GM12878 (cell line): ENCODE measurements around the gene NKG7. TPM values are rescaled to one million over a fixed set of nuclear protein-coding genes. Genes with fewer than 3 reads are reported as not detected.

Source experiments
- ATAC-seq: fragments of 200-7000 bp; cut with Tn5 transposase; 3 replicates; pipeline ENCODE4 v1.9.1; 2020; ENCODE audit warnings: mild to moderate bottlenecking, moderate library complexity
- BruUV-seq: library from RNA; stranded (reverse); fragments of 400-500 nt; replicated peaks from 2 replicates; lab custom pipeline; 2021; lab: Mats Ljungman, UMichigan
- CTCF ChIA-PET: fragments of 300-600 bp; sonication (Branson Sonifier 250); formaldehyde crosslinking; extraction: SDS; loops from one replicate; lab custom pipeline; 2021; ENCODE audit warnings: inconsistent platforms; lab: Yijun Ruan, JAX
- POLR2A ChIA-PET: fragments of 350-600 bp; formaldehyde crosslinking; extraction: SDS; loops from one replicate; lab custom pipeline; 2021; ENCODE audit warnings: inconsistent platforms; lab: Charles Lee
- RAD21 ChIA-PET: fragments of 300-600 bp; sonication (Branson Sonifier 250); formaldehyde crosslinking; loops from one replicate; lab custom pipeline; 2023; ENCODE audit warnings: antibody characterized with exemption; ENCODE audit not compliant: unreplicated experiment; lab: Charles Lee
- SMC1A ChIA-PET: fragments of 300-600 bp; sonication (Branson Sonifier 250); formaldehyde crosslinking; loops from one replicate; lab custom pipeline; 2023; ENCODE audit not compliant: unreplicated experiment, uncharacterized antibody; lab: Charles Lee
- DNase-seq: peaks from one replicate; pipeline ENCODE4 v3.0.0-alpha.2; 2011; ENCODE audit warnings: low read depth, low spot score
- FAIRE-seq: peaks from 3 replicates; lab custom pipeline; 2011; peaks lifted over from hg19 to GRCh38; lab: Jason Lieb, UNC
- H2AFZ ChIP-seq: 2 replicates; pipeline ENCODE4 v1.6.0; 2011; ENCODE audit warnings: low read depth, low read length, control low read depth; ENCODE audit not compliant: control insufficient read depth
- H3K27ac ChIP-seq: 2 replicates; pipeline ENCODE4 v1.5.1; 2011; ENCODE audit warnings: control low read depth; ENCODE audit not compliant: control insufficient read depth, insufficient read depth
- H3K27me3 ChIP-seq, 2 experiments: replicated peaks in 1 of 2; 2 replicates each; pipeline versions ENCODE4 v1.6.0 to v1.6.1; 2011; ENCODE audit warnings: low read length in 1 of 2; ENCODE audit not compliant: control insufficient read depth in 2 of 2, insufficient read depth in 2 of 2
- H3K36me3 ChIP-seq, 2 experiments: 2 replicates each; pipeline ENCODE4 v1.5.1; 2011; ENCODE audit warnings: low read length in 1 of 2; ENCODE audit not compliant: control insufficient read depth in 2 of 2, insufficient read depth in 2 of 2
- H3K4me1 ChIP-seq: 2 replicates; pipeline ENCODE4 v1.6.1; 2011; ENCODE audit warnings: mild to moderate bottlenecking, low read length, moderate library complexity, mixed read lengths; ENCODE audit not compliant: control insufficient read depth, insufficient read depth
- H3K4me2 ChIP-seq: 2 replicates; pipeline ENCODE4 v1.6.0; 2011; ENCODE audit warnings: control low read depth; ENCODE audit not compliant: control insufficient read depth, insufficient read depth
- H3K4me3 ChIP-seq: fragments of 200-600 bp; sonication (generic); 2 replicates; pipeline ENCODE4 v1.5.1; 2016
- H3K79me2 ChIP-seq: 2 replicates; pipeline ENCODE4 v1.6.0; 2011; ENCODE audit warnings: low read length; ENCODE audit not compliant: control insufficient read depth, insufficient read depth
- H3K9ac ChIP-seq: 2 replicates; pipeline ENCODE4 v1.8.0; 2011; ENCODE audit warnings: low read length, control low read depth, mixed read lengths; ENCODE audit not compliant: control insufficient read depth, insufficient read depth
- H3K9me3 ChIP-seq: replicated peaks from 3 replicates; pipeline ENCODE4 v1.5.1; 2011; ENCODE audit warnings: mild to moderate bottlenecking, low read length; ENCODE audit not compliant: control insufficient read depth, insufficient read depth
- H4K20me1 ChIP-seq: 2 replicates; pipeline ENCODE4 v1.6.0; 2011; ENCODE audit not compliant: control insufficient read depth, insufficient read depth
- BHLHE40 ChIP-seq, 2 experiments: fragments of 450-650 bp in 1 of 2; IDR thresholded peaks; 2 replicates each; pipeline ENCODE4 v1.6.1; 2011 to 2017; ENCODE audit warnings: low read depth in 2 of 2, borderline replicate concordance in 1 of 2, improper control_type of control experiment in 1 of 2, low read length in 1 of 2, mild to moderate bottlenecking in 1 of 2
- CREB1 ChIP-seq: IDR thresholded peaks from 2 replicates; pipeline ENCODE4 v1.6.1; 2012; ENCODE audit warnings: low read depth, mild to moderate bottlenecking, inconsistent platforms
- IKZF1 ChIP-seq: fragments of 450-650 bp; conservative IDR thresholded peaks from 2 replicates; pipeline ENCODE4 v1.6.1; 2017; ENCODE audit warnings: antibody characterized with exemption, mild to moderate bottlenecking
- JUND ChIP-seq: IDR thresholded peaks from 2 replicates; pipeline ENCODE4 v1.6.1; 2012; ENCODE audit warnings: low read depth, mild to moderate bottlenecking, low read length, improper control_type of control experiment, moderate library complexity
- KDM1A ChIP-seq: fragments of 200-600 bp; sonication (generic); IDR thresholded peaks from 2 replicates; pipeline ENCODE4 v1.6.1; 2016; ENCODE audit warnings: borderline replicate concordance
- POLR2AphosphoS2 ChIP-seq: IDR thresholded peaks from 2 replicates; pipeline ENCODE4 v1.6.1; 2011; ENCODE audit warnings: low read depth, mild to moderate bottlenecking, low read length, improper control_type of control experiment, moderate library complexity
- PRDM15 ChIP-seq: fragments of 450-650 bp; formaldehyde crosslinking; IDR thresholded peaks from 2 replicates; pipeline ENCODE4 v1.4.0; 2020; ENCODE audit warnings: mild to moderate bottlenecking, moderate library complexity
- RUNX3 ChIP-seq: IDR thresholded peaks from 2 replicates; pipeline ENCODE4 v1.6.1; 2012; ENCODE audit warnings: low read length, inconsistent platforms
- SUZ12 ChIP-seq: fragments of 200-600 bp; sonication (generic); IDR thresholded peaks from one replicate; pipeline ENCODE4 v1.6.1; 2018; ENCODE audit warnings: antibody characterized with exemption, mild to moderate bottlenecking; ENCODE audit not compliant: unreplicated experiment
- TARDBP ChIP-seq: IDR thresholded peaks from 2 replicates; pipeline ENCODE4 v1.6.1; 2016; ENCODE audit warnings: borderline replicate concordance
- USF2 ChIP-seq: IDR thresholded peaks from 2 replicates; pipeline ENCODE4 v1.6.1; 2011; ENCODE audit warnings: low read depth, low read length, improper control_type of control experiment, borderline replicate concordance
- ZNF384 ChIP-seq: IDR thresholded peaks from 2 replicates; pipeline ENCODE4 v1.6.1; 2012; ENCODE audit warnings: low read depth, mild to moderate bottlenecking, low read length, improper control_type of control experiment, borderline replicate concordance
- WGBS: methylation state at CpG from one replicate; pipeline ENCODE4 v1.1.6; 2016; ENCODE audit warnings: low lambda C conversion rate; ENCODE audit not compliant: insufficient replicate concordance, insufficient coverage; ENCODE audit errors: missing lambda C conversion rate; 5-methylcytosine and 5-hydroxymethylcytosine counted together
- in situ Hi-C: fragments of 300-500 bp; cut with MboI; formaldehyde crosslinking; loops from 9 replicates; pipeline ENCODE4 v1.14.3; 2018; ENCODE audit warnings: mixed read lengths
- intact Hi-C: fragments of 100-400 bp; cut with micrococcal nuclease; formaldehyde crosslinking; loops from one replicate; pipeline ENCODE4 v1.14.2; 2022; ENCODE audit not compliant: unreplicated experiment
- polyA plus RNA-seq, 11 experiments: library from polyadenylated mRNA; depleted of rRNA in 4 of 11; unstranded in 6 of 11; stranded (reverse) in 5 of 11; fragments of >200 nt; fragmentation: Nextera tagmentation in 4 of 11; fragmentation: Illumina TruSeq in 1 of 11; extraction: Ambion mirVana in 4 of 11; extraction: Trizol in 1 of 11; gene quantifications; 1 replicate in 1 of 11; 2 replicates in 10 of 11; pipeline versions ENCODE4 v1.2.1 to v1.2.3, GENCODE V29; 2011 to 2016; ENCODE audit warnings: inconsistent platforms in 2 of 11, missing spikeins in 2 of 11, low read depth in 1 of 11
- total RNA-seq, 4 experiments: library from RNA; depleted of rRNA in 3 of 4; stranded (reverse); fragments of >200 nt in 3 of 4; fragmentation: Illumina TruSeq in 1 of 4; extraction: Trizol in 1 of 4; gene quantifications; 2 replicates each; pipeline versions ENCODE4 v1.2.1 to v1.2.3, GENCODE V29; 2013 to 2021

The NKG7 gene
- total and polyA plus RNA-seq, 10 of the 15 experiments (the other 5 are each of a cell fraction or from before 2014, with no cell fraction given) = 10.0 to 48.7 (median 22.3) TPM

GRCh38 chr19:51331716-51332115 is 40.7 kb downstream of the NKG7 start:
- FAIRE-seq (no peak), DNase-seq (no peak), ATAC-seq (no peak)
- Histone ChIP-seq H4K20me1 (no peaks in the 10 kb centered on the region), H3K9ac (no peak overlapping the region), H3K27me3 (no peaks in the 10 kb centered on the region), H3K27ac (no peak overlapping the region), H3K4me3 (no peak overlapping the region), H2AFZ (no peak overlapping the region), H3K9me3 (no peaks in the 10 kb centered on the region; the same call in 2 of the 3 replicates), H3K4me1 (no peaks in the 10 kb centered on the region), H3K79me2 (no peaks in the 10 kb centered on the region), H3K4me2 (no peak overlapping the region), H3K36me3 (no peaks in the 10 kb centered on the region)
- no TSS peak for BruUV-seq
- in situ Hi-C loops = no loop called here
- POLR2A ChIA-PET = no interaction called here
- CTCF ChIA-PET = no interaction called here
- intact Hi-C loops = loop anchor here (10.0 kb wide), 1 partner anchor 323 kb away; no protein-coding TSS in a partner anchor
- RAD21 ChIA-PET = no interaction called here
- SMC1A ChIA-PET = no interaction called here
- no peak for TF ChIP-seq KDM1A
- no peak for TF ChIP-seq USF2
- no peak for TF ChIP-seq RUNX3
- TF ChIP-seq BHLHE40 (IDR thresholded peaks at IDR 0.05; ENCODE audit: borderline replicate concordance in 1 of 2, low read depth in 2 of 2, low read length in 1 of 2) = no peak
- TF ChIP-seq IKZF1 = no peak
- no peak for TF ChIP-seq ZNF384
- no peak for TF ChIP-seq TARDBP
- TF ChIP-seq CREB1 = no peak
- no peak for TF ChIP-seq PRDM15
- TF ChIP-seq JUND = no peak
- TF ChIP-seq POLR2AphosphoS2 = no peak
- no peak for TF ChIP-seq SUZ12
- 45% methylated on average over 6 of the region's 6 CpGs for WGBS
